ENCODE measurements around the gene SAG. TPM values are rescaled to one million over a fixed set of nuclear protein-coding genes. Genes with fewer than 3 reads are reported as not detected.

Gene SAG
- total RNA-seq, 4 donors from 2014 or later, result 0.10 TPM; not detected in 3

GRCh38 chr2:233265899-233266431 is 41.7 kb upstream of the SAG start:
- in situ Hi-C loops (cut with MboI; ENCODE audit: low sequenced_read_pairs in 4 of 4), result no loop called here
- Histone ChIP-seq H3K27ac (no peak overlapping the region), H3K4me3 (no peak overlapping the region), H3K36me3 (peaks cover 0 to 96% of the 10 kb centered on the region in 2 donors), H3K27me3 (no peaks in the 10 kb centered on the region), H3K9me3 (no peaks in the 10 kb centered on the region), H3K4me1 (no peaks in the 10 kb centered on the region)
- no peak for DNase-seq
- intact Hi-C loops (cut with DNase I; ENCODE audit: low total_unique reads), result no loop called here
- ATAC-seq, result no peak
- no peak for TF ChIP-seq CTCF (IDR thresholded peaks at IDR 0.05 in 4 of 5, conservative IDR thresholded peaks at IDR 0.05 in 1 of 5)
- TF ChIP-seq POLR2A (IDR thresholded peaks at IDR 0.05), result no peak

GRCh38 chr2:233266481-233266880 is 41.1 kb upstream of the SAG start:
- H3K27ac ChIP-seq, result no peak overlapping the region
- ATAC-seq, result no peak

GRCh38 chr2:233267516-233268245 is 39.9 kb upstream of the SAG start:
- Histone ChIP-seq H3K4me1 (no peaks in the 10 kb centered on the region), H3K36me3 (peaks cover 0 to 97% of the 10 kb centered on the region in 2 donors), H3K27ac (no peak overlapping the region), H3K27me3 (no peaks in the 10 kb centered on the region), H3K9me3 (no peaks in the 10 kb centered on the region), H3K4me3 (no peak overlapping the region)
- peak in 1 of 2 donors; percentile 25 for DNase-seq
- intact Hi-C loops (cut with DNase I; ENCODE audit: low total_unique reads) (no loop called here), in situ Hi-C loops (cut with MboI; ENCODE audit: low sequenced_read_pairs in 4 of 4) (no loop called here)
- no peak for TF ChIP-seq CTCF (IDR thresholded peaks at IDR 0.05 in 4 of 5, conservative IDR thresholded peaks at IDR 0.05 in 1 of 5)
- TF ChIP-seq POLR2A (IDR thresholded peaks at IDR 0.05), result no peak
- no peak for ATAC-seq

More at GRCh38 chr2:233266481-233266880, 41.1 kb upstream of the SAG start:
- intact Hi-C loops (cut with DNase I; ENCODE audit: low total_unique reads), result no loop called here
- no peak overlapping the region for H3K4me3 ChIP-seq
- in situ Hi-C loops (cut with MboI; ENCODE audit: low sequenced_read_pairs in 4 of 4), result no loop called here
- TF ChIP-seq POLR2A (IDR thresholded peaks at IDR 0.05) (no peak), CTCF (IDR thresholded peaks at IDR 0.05 in 4 of 5, conservative IDR thresholded peaks at IDR 0.05 in 1 of 5) (no peak)
- no peaks in the 10 kb centered on the region for H3K9me3 ChIP-seq
- H3K27me3 ChIP-seq, result no peaks in the 10 kb centered on the region
- no peak for DNase-seq
- peaks cover 0 to 94% of the 10 kb centered on the region in 2 donors for H3K36me3 ChIP-seq
- H3K4me1 ChIP-seq, result no peaks in the 10 kb centered on the region

GRCh38 chr2:233270366-233270765 is 37.2 kb upstream of the SAG start:
- Histone ChIP-seq H3K9me3 (no peaks in the 10 kb centered on the region), H3K27ac (no peak overlapping the region), H3K27me3 (no peaks in the 10 kb centered on the region), H3K36me3 (peaks cover 7 to 97% of the 10 kb centered on the region in 2 donors), H3K4me3 (no peak overlapping the region), H3K4me1 (no peaks in the 10 kb centered on the region)
- ATAC-seq, result no peak
- in situ Hi-C loops (cut with MboI; ENCODE audit: low sequenced_read_pairs in 4 of 4) (no loop called here), intact Hi-C loops (cut with DNase I; ENCODE audit: low total_unique reads) (no loop called here)
- TF ChIP-seq POLR2A (IDR thresholded peaks at IDR 0.05), result no peak
- TF ChIP-seq CTCF (IDR thresholded peaks at IDR 0.05 in 4 of 5, conservative IDR thresholded peaks at IDR 0.05 in 1 of 5), result no peak
- no peak for DNase-seq

Measured in gastrocnemius medialis (tissue), 4 donors.